HepG2 (cell line): Measurements from ENCODE around the gene SLC23A3. TPM values are rescaled to one million over a fixed set of nuclear protein-coding genes. Genes with fewer than 3 reads are reported as not detected.
A peak's percentile ranks its signal among the peaks of the same experiment; 100 is the strongest.

Experiments
- DMTF1 ChIP-seq: sonication (generic); formaldehyde crosslinking; IDR thresholded peaks from 2 replicates; pipeline ENCODE4 v1.4.0; 2020; ENCODE audit warnings: mild to moderate bottlenecking, missing genetic modification reagents
- NCOR1 ChIP-seq: fragments of 200-600 bp; sonication (generic); IDR thresholded peaks from 2 replicates; pipeline ENCODE4 v1.7.0; 2017; ENCODE audit warnings: antibody characterized with exemption, low read length, borderline replicate concordance
- PAXIP1 ChIP-seq: sonication (generic); formaldehyde crosslinking; conservative IDR thresholded peaks from 2 replicates; pipeline ENCODE4 v1.4.0; 2020; ENCODE audit warnings: mild to moderate bottlenecking, missing genetic modification reagents, moderate library complexity
- PTBP1 ChIP-seq: fragments of 200-400 bp; formaldehyde crosslinking; IDR thresholded peaks from 2 replicates; pipeline ENCODE4 v1.6.1; 2018; ENCODE audit warnings: low read length, low read depth; ENCODE audit not compliant: poor library complexity, severe bottlenecking
- SIX1 ChIP-seq: sonication (generic); formaldehyde crosslinking; IDR thresholded peaks from 2 replicates; pipeline ENCODE4 v1.4.0; 2020; ENCODE audit warnings: missing genetic modification reagents, borderline replicate concordance
- SMARCC2 ChIP-seq: fragments of 450-650 bp; IDR thresholded peaks from 2 replicates; pipeline ENCODE4 v1.6.1; 2017; ENCODE audit warnings: antibody characterized with exemption, mild to moderate bottlenecking
- ZNF30 ChIP-seq: sonication (generic); formaldehyde crosslinking; IDR thresholded peaks from 2 replicates; pipeline ENCODE4 v1.5.0; 2020; ENCODE audit warnings: mild to moderate bottlenecking, missing genetic modification reagents
- polyA plus RNA-seq, 8 experiments: library from polyadenylated mRNA; depleted of rRNA in 3 of 8; stranded (reverse) in 7 of 8; unstranded in 1 of 8; fragments of >200 nt; fragmentation: Illumina TruSeq in 4 of 8; extraction: Trizol in 4 of 8; gene quantifications; 2 replicates each; pipeline versions ENCODE4 v1.2.1 to v1.2.3, GENCODE V29; 2011 to 2016; ENCODE audit warnings: low read depth in 4 of 8, missing spikeins in 1 of 8, mixed read lengths in 1 of 8; ENCODE audit not compliant: insufficient read depth in 1 of 8
- total RNA-seq, 5 experiments: library from RNA; depleted of rRNA; stranded (reverse); fragments of >200 nt; fragmentation: Illumina TruSeq; extraction: Trizol; gene quantifications; 2 replicates each; pipeline ENCODE4 v1.2.3, GENCODE V29; 2016; ENCODE audit warnings: low read depth in 1 of 5
- TF ChIP-seq, protein P1 (sequence below): sonication (generic); formaldehyde crosslinking; IDR thresholded peaks from 2 replicates; pipeline ENCODE4 v1.4.0; 2020; ENCODE audit warnings: missing genetic modification reagents, borderline replicate concordance
- TF ChIP-seq, protein P2 (sequence below): sonication (generic); formaldehyde crosslinking; IDR thresholded peaks from 2 replicates; pipeline ENCODE4 v1.9.0; 2021; ENCODE audit warnings: missing genetic modification reagents, borderline replicate concordance

The SLC23A3 gene
- total and polyA plus RNA-seq, 2 of the 13 experiments (the other 11 are each of a cell fraction or from before 2014, with no cell fraction given), result 0.38 to 0.78 TPM

DNA sequence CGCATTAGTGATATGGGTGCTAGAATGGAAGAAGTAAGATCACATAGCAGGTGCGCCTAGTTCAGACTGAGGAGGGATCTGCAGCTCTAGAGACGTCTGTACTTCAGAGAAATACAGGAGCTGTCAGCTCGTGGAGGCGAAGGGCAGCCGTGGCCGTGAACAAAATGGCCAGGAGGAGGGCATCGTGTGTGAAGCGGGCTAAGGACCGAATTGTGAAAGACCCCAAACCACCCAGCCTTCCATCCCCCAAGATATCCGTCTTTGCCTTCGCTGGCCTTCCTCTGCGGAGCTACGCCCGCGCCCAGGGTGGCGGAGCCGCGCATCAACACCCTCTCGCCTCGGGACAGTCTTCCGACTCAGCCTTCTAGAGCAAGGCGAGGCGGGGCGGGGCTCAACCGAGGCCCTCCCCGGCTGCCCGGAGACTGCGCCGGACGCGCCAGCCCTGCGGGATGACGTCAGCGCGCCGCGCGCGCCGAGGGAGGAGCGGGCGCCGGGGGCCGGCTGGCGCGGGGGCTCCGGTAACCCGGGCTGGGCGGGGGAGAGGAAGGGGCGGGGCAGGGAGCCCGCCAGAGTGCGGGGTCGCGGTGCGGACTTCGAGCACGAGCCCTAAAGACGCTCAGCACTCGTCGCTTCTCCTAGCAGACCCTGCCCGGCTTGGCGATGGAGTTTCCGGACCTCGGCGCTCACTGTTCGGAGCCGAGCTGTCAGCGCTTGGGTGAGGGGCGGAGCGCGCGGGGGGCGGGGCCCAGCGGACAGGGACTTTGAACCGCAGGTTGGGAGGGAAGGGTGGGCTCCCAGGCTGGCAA is 36.7 kb upstream of the SLC23A3 start, which contains the start of gene ZFAND2B (continued):
- TF ChIP-seq, protein P1, sequence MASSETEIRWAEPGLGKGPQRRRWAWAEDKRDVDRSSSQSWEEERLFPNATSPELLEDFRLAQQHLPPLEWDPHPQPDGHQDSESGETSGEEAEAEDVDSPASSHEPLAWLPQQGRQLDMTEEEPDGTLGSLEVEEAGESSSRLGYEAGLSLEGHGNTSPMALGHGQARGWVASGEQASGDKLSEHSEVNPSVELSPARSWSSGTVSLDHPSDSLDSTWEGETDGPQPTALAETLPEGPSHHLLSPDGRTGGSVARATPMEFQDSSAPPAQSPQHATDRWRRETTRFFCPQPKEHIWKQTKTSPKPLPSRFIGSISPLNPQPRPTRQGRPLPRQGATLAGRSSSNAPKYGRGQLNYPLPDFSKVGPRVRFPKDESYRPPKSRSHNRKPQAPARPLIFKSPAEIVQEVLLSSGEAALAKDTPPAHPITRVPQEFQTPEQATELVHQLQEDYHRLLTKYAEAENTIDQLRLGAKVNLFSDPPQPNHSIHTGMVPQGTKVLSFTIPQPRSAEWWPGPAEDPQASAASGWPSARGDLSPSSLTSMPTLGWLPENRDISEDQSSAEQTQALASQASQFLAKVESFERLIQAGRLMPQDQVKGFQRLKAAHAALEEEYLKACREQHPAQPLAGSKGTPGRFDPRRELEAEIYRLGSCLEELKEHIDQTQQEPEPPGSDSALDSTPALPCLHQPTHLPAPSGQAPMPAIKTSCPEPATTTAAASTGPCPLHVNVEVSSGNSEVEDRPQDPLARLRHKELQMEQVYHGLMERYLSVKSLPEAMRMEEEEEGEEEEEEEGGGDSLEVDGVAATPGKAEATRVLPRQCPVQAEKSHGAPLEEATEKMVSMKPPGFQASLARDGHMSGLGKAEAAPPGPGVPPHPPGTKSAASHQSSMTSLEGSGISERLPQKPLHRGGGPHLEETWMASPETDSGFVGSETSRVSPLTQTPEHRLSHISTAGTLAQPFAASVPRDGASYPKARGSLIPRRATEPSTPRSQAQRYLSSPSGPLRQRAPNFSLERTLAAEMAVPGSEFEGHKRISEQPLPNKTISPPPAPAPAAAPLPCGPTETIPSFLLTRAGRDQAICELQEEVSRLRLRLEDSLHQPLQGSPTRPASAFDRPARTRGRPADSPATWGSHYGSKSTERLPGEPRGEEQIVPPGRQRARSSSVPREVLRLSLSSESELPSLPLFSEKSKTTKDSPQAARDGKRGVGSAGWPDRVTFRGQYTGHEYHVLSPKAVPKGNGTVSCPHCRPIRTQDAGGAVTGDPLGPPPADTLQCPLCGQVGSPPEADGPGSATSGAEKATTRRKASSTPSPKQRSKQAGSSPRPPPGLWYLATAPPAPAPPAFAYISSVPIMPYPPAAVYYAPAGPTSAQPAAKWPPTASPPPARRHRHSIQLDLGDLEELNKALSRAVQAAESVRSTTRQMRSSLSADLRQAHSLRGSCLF, result no peak
- TF ChIP-seq PAXIP1 (CRISPR knock-in tag) (peak; percentile 73), NCOR1 (peak; percentile 94), SIX1 (CRISPR knock-in tag) (no peak), DMTF1 (CRISPR knock-in tag) (0 out of 2 replicates have a peak, but pooled peaks have one; percentile 78), ZNF30 (no peak), SMARCC2 (no peak), PTBP1 (peak; percentile 87)
- TF ChIP-seq, protein P2, sequence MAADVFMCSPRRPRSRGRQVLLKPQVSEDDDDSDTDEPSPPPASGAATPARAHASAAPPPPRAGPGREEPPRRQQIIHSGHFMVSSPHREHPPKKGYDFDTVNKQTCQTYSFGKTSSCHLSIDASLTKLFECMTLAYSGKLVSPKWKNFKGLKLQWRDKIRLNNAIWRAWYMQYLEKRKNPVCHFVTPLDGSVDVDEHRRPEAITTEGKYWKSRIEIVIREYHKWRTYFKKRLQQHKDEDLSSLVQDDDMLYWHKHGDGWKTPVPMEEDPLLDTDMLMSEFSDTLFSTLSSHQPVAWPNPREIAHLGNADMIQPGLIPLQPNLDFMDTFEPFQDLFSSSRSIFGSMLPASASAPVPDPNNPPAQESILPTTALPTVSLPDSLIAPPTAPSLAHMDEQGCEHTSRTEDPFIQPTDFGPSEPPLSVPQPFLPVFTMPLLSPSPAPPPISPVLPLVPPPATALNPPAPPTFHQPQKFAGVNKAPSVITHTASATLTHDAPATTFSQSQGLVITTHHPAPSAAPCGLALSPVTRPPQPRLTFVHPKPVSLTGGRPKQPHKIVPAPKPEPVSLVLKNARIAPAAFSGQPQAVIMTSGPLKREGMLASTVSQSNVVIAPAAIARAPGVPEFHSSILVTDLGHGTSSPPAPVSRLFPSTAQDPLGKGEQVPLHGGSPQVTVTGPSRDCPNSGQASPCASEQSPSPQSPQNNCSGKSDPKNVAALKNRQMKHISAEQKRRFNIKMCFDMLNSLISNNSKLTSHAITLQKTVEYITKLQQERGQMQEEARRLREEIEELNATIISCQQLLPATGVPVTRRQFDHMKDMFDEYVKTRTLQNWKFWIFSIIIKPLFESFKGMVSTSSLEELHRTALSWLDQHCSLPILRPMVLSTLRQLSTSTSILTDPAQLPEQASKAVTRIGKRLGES (CRISPR knock-in tag), result no peak
